NCI-H2227 treated with DMSO at 0.1 percent for 48 hours (cell line): ENCODE results near the gene CCDC183.
"Not testable (repeated sequence)": the region's sequence is repeated elsewhere in the genome, so short reads cannot be mapped to it uniquely, and the experiment has no call there.

Source experiments
- DNase-seq: peaks from one replicate; lab custom pipeline; 2025; lab: John Stamatoyannopoulos, UW

Gene CCDC183

GRCh38 chr9:136825295-136826187 lies 29.4 kb downstream of the CCDC183 start:
- DNase-seq, result no peak

GRCh38 chr9:136826188-136826541 lies 30.0 kb downstream of the CCDC183 start:
- DNase-seq, result no peak

- no peak for DNase-seq
Measured at GRCh38 chr9:136826703-136827582, 30.8 kb downstream of the CCDC183 start.

- no peak for DNase-seq
Measured at GRCh38 chr9:136827794-136828473, 31.8 kb downstream of the CCDC183 start.

- DNase-seq, result no peak
Measured at GRCh38 chr9:136828474-136829140, 32.5 kb downstream of the CCDC183 start.

- DNase-seq, result no peak
Measured at GRCh38 chr9:136829412-136829811, 33.3 kb downstream of the CCDC183 start.

GRCh38 chr9:136829981-136830885 lies 34.1 kb downstream of the CCDC183 start:
- DNase-seq, result no peak

- no peak for DNase-seq
Measured at GRCh38 chr9:136831002-136831719, 35.0 kb downstream of the CCDC183 start.

GRCh38 chr9:136831720-136832104 lies 35.6 kb downstream of the CCDC183 start:
- DNase-seq, result no peak

GRCh38 chr9:136832581-136832980 lies 36.4 kb downstream of the CCDC183 start:
- DNase-seq, result no peak

GRCh38 chr9:136833381-136834048 lies 37.4 kb downstream of the CCDC183 start:
- DNase-seq, result not testable (repeated sequence)

GRCh38 chr9:136835162-136835931 lies 39.2 kb downstream of the CCDC183 start:
- no peak for DNase-seq

GRCh38 chr9:136835932-136836904 lies 40.1 kb downstream of the CCDC183 start:
- DNase-seq, result no peak

- no peak for DNase-seq
Measured at GRCh38 chr9:136837146-136837855, 41.2 kb downstream of the CCDC183 start.

- DNase-seq, result not testable (repeated sequence)
Measured at GRCh38 chr9:136837856-136838277, 41.7 kb downstream of the CCDC183 start.

GRCh38 chr9:136838314-136839228 lies 42.4 kb downstream of the CCDC183 start:
- no peak for DNase-seq
